ENCODE measurements around the gene DCC. TPM values are rescaled to one million over a fixed set of nuclear protein-coding genes. Genes with fewer than 3 reads are reported as not detected.

Gene DCC
- total RNA-seq, 1 experiment from 2014 or later: not detected

- Histone ChIP-seq H3K9ac (ENCODE audit: low read length) (no peak overlapping the region), H3K9me3 (ENCODE audit: control insufficient read depth in 1 of 2, insufficient read depth in 1 of 2, low read depth in 1 of 2, low read length in 2 of 2) (peaks cover 9 to 32% of the 10 kb centered on the region in 2 experiments; a peak in 3 of 4 replicates), H3K4me1 (ENCODE audit: control insufficient read depth in 1 of 2, insufficient read depth in 2 of 2, low read length in 2 of 2) (no peaks in the 10 kb centered on the region), H3K4me3 (replicated peaks in 1 of 2; ENCODE audit: low read depth in 1 of 2, low read length in 2 of 2) (no peak overlapping the region), H3K36me3 (ENCODE audit: control insufficient read depth in 1 of 2, insufficient read depth in 2 of 2, low read length in 2 of 2) (no peaks in the 10 kb centered on the region), H3K9me2 (ENCODE audit: insufficient read depth) (no peaks in the 10 kb centered on the region), H3K4me2 (ENCODE audit: low read length) (no peak overlapping the region), H3K79me2 (ENCODE audit: insufficient read depth, low read length) (no peaks in the 10 kb centered on the region), H3K27ac (ENCODE audit: low read depth, low read length) (no peak overlapping the region), H2AFZ (ENCODE audit: low read depth, low read length, poor library complexity, severe bottlenecking) (no peak overlapping the region), H3K27me3 (ENCODE audit: insufficient read depth, low read length) (no peaks in the 10 kb centered on the region), H4K20me1 (ENCODE audit: insufficient read depth) (no peaks in the 10 kb centered on the region)
- intact Hi-C loops (cut with micrococcal nuclease): no loop called here
- ChIA-PET CTCF (no interaction called here), POLR2A (no interaction called here), RAD21 (ENCODE audit: low non-redundant PET in 1 of 2, low total read pairs in 2 of 2, uncharacterized antibody in 2 of 2, unreplicated experiment in 2 of 2) (no interaction called here)
- ATAC-seq (no peak), DNase-seq (ENCODE audit: low read depth, low spot score) (no peak)
- TF ChIP-seq EZH2 (IDR thresholded peaks at IDR 0.05) (no peak), SIN3A (IDR thresholded peaks at IDR 0.05; ENCODE audit: low read depth) (no peak), ATF3 (IDR thresholded peaks at IDR 0.05) (no peak), SP1 (IDR thresholded peaks at IDR 0.05; ENCODE audit: low read depth) (no peak), SRF (IDR thresholded peaks at IDR 0.05; ENCODE audit: low read depth) (no peak), EZH2phosphoT487 (IDR thresholded peaks at IDR 0.05; ENCODE audit: borderline replicate concordance) (no peak), RAD21 (IDR thresholded peaks at IDR 0.05; ENCODE audit: low read depth) (no peak), ZBTB33 (IDR thresholded peaks at IDR 0.05; ENCODE audit: extremely low read depth, insufficient replicate concordance, low read length) (no peak), YY1 (IDR thresholded peaks at IDR 0.05; ENCODE audit: extremely low read depth, insufficient replicate concordance, low read depth, low read length) (no peak), EGR1 (IDR thresholded peaks at IDR 0.05; ENCODE audit: low read depth) (no peak), CBX3 (IDR thresholded peaks at IDR 0.05; ENCODE audit: low read depth) (no peak), TCF7L2 (IDR thresholded peaks at IDR 0.05; ENCODE audit: borderline replicate concordance, extremely low read depth, insufficient read depth, insufficient read length) (no peak), ELF1 (IDR thresholded peaks at IDR 0.05; ENCODE audit: borderline replicate concordance, low read depth) (no peak), ZNF274 (IDR thresholded peaks at IDR 0.05; ENCODE audit: low read depth, low read length) (no peak), POLR2A (IDR thresholded peaks at IDR 0.05; ENCODE audit: borderline replicate concordance, extremely low read depth, insufficient read depth, insufficient read length) (no peak), MAX (IDR thresholded peaks at IDR 0.05) (no peak), FOSL1 (IDR thresholded peaks at IDR 0.05; ENCODE audit: low read depth) (no peak), CEBPB (IDR thresholded peaks at IDR 0.05; ENCODE audit: low read depth) (no peak)
- no TSS peak for BruUV-seq (replicated peaks)
Measured at GRCh38 chr18:52813635-52814416, 473.8 kb downstream of the DCC start.

Data from HCT116 (cell line).